Epidermal melanocyte (primary cell): Measurements from ENCODE around the gene FXYD2.

ENCODE experiments used
- DNase-seq: peaks from one replicate; pipeline ENCODE4 v3.0.0; 2011; ENCODE audit warnings: low spot score; ENCODE audit not compliant: insufficient read length

The FXYD2 gene

GRCh38 chr11:117836077-117836960 is 11.8 kb upstream of the FXYD2 start:
- DNase-seq, result no peak

GRCh38 chr11:117835576-117835975 is 11.0 kb upstream of the FXYD2 start:
- DNase-seq, result no peak

- DNase-seq, result no peak
Measured at GRCh38 chr11:117834838-117835443, 10.4 kb upstream of the FXYD2 start.

DNA sequence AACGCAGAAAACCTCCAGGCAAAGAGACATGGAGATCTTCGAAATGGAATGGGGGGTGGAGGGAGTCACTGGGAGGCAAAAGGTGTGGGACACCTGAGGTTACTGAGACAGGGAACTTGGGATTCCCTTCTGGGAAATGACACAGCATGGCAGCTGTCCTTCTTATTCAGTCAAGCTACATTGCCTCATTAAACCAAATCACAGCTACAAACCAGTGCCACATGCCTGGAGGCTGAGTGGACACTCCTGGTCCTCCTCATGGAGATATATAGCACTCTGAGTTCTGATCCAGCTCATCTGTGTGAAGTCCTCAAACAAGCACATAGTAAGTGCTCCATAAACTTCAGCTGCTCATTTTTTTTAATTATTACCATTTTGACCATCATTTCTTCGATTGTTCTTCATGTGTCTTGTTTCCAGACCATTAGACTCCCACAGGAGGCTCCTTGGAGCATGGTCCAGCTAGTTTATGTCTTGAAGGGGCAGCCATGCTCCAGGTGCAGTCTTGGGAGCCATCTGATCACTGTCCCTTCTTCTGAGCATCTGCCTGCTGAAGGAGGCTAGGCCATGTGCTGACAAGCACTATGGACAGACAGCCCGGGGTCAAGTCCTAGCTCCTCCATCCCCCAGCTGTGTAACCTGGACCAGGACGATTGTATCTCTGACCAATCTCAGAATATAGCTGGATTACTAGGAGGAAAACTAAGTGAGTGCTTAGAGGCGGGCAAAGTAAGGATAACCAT is 9.7 kb upstream of the FXYD2 start:
- DNase-seq, result no peak

DNA sequence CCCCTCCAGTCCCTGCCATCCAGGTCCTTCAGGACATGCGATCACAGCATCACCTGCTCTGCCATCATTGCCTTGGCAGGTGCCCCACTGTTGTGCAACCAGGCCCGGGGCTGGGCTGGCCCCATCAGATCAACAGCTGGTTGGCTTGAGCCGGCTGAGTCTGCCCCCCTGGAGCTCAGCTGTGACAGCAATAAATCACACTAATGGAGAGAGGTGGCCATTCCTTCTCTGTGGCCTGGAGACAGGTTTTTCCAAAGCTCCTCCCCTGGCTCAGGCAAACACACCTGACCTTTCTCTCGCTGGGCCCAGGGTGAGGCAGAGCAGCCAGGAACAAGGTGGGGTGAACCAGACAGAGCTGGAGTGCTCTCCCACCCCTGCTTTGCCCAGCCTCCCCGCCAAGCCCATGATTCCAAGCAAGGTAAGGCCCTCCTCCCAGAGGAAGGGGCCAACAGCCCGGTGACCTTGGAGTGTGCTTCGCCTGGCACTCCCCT is 8.9 kb upstream of the FXYD2 start:
- no peak for DNase-seq

DNA sequence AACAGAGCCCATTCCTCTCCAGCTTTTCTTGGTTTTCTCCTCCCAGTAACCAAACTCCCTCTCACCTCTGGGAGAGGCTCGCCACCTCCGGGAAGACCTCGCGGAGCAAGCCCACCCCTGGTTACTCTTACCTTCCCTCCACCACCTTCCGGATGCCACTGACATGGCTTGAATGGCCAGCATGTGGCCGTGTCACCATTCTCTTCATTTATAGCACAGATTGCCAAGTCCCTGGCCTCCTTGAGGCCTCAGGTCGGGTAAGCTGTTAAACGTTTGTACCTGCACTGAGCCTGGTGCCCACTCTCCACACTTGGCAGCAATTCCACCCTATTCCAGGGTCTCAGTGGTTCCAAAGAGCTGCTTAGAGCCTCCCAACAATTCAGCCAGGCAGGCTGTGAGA is 8.0 kb upstream of the FXYD2 start:
- DNase-seq, result no peak

DNA sequence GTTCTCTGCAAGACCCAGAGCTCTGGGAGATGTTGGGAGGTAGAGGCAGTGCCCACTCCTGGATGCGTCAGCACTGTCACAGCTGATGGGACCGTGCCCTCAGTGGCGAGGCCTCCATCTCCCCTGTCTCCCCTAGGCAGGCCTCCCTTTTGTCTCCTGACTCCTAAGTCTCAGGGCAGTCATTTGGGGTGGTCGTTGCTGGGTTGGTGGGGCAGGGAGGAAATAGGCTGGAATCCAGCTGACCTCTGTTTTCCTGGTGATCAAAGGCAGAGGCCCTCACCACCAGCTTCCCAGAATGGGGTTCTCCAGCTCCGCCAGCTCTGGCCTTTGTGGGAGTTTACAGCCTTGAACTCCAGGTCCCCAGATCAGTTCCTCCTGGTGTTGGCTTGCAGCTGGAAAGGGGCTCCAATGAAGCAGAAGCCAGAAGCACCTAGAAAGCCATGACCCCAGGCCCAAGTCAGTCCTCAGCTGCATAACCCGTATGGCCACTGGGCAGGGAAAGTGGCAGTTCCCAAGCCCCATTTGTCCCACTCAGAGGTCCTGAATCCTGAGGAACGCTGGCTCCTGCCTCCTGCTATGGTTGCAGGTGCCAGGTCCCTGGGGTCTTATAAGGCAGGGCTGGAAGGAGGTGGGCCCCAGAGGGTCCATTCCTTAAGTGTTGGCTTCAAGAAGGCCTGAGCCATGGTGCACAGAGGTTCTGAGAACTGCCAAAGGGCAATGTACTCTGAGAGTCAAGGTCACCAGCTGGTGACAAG is 7.3 kb upstream of the FXYD2 start:
- no peak for DNase-seq

- no peak for DNase-seq
Measured at GRCh38 chr11:117830674-117831351, 6.3 kb upstream of the FXYD2 start.

GRCh38 chr11:117830072-117830471 is 5.5 kb upstream of the FXYD2 start:
- no peak for DNase-seq

- DNase-seq, result no peak
Measured at GRCh38 chr11:117829369-117829725, 4.8 kb upstream of the FXYD2 start.

GRCh38 chr11:117828611-117829368 is 4.2 kb upstream of the FXYD2 start:
- DNase-seq, result no peak

GRCh38 chr11:117827521-117828511 is 3.3 kb upstream of the FXYD2 start:
- no peak for DNase-seq

- DNase-seq, result no peak
Measured at GRCh38 chr11:117826832-117827231, 2.3 kb upstream of the FXYD2 start.

DNA sequence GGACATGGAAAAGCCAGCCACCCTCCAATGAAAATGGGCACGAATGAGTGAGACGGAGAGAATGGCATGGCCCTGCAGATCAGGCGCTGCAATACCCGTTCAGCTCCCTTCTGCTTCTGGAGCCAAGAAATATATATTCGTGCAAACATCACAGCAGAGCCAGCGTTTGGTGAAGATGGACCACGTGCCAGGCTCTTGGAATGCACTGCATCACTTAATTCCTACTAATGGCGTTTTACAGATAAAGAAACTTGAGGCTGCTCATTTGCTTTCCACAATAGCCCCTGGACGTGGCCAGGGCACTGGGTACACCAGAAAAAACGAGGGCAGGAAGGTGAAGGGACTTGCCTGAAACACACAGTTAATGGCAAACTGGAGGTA is 1.6 kb upstream of the FXYD2 start:
- DNase-seq, result no peak

DNA sequence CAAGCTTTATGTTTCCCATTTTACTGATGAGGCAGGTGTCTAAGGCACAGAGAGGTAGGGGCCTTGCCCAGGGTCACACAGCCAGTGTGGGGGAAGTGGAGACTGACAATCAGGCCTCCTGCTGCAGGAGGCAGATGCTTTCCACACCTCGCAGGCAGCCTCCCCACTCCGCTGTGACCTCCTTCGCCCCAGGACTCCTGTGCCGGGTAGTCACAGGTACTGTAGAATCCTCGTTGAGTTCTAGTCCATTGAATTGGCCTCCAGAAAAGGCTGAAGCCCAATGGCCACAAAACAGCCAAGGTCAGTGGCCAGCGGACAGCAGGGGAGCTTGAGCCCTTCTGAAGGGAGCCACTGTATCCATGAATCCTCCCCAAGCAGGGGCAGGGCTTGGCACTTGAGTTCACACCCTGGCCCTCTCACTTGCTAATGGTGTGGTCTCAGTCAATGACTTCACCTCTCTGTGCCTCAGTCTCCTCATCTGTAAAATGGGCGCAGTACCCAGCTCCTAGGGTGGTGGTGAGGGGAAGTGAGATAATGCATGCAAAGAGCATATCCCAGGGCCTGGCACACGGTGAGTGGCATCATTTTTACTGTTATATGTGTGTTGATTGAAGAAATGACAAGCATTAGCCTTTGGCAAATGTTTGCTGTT is 1.1 kb upstream of the FXYD2 start:
- no peak for DNase-seq

DNA sequence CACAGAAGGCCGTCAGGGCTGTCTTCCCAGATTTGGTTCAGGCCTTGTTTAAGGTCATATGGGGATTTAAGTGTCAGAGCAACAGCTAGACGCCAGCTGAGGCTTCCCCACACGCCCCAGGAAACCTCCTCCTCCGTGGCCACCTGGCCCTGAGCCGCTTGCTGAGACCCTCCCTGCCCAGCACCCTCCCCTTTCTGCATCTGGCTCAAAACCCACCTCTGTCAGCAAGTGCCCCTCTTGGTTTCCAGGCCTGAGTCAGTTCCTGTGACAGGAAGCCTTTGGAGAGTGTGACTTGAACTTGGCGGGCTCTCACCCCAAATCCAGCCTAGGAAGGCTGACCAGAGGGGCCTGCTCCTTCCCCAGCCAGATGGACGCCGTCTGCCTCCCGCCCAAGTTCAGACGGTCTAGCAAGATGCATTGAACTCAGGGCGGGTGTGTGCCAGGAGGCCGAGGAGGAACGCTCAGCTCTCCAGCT is 561 bp downstream of the FXYD2 start:
- DNase-seq, result no peak

DNA sequence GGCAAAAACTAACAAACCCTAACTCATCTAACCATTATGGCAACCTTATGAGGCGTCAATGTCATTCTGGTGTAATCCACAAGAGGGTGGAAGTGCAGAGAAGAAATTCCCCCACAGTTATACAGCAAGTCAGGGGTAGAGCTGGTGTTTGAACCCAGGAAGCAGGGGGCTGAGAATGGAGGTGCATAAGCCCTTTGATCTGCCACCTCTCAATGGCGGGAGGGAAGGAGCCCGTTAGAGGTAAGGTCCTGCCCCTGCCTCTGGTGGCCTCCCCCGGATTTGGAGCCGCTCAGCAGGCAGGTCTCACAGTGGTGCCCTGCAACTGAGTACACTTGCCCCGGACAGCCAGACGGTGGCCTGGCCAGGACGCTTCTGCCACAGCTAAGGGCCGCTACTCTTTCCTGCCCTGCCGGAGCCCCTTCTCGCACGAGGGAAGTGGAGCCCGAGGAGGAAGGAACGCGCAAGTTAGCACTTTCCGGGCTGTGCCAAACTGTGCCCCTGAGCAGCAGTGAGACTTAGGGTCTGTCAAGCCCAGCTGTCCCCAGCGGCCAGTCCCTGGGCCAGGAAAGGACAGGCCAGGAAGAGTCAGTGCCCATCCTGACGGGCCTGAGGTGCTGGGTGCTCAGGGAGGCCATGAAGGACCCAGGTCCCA is 1.1 kb downstream of the FXYD2 start:
- no peak for DNase-seq
